ENCODE data around the gene SMURF2.

SMURF2 gene

GRCh38 chr17:64583038-64583437, 79.1 kb downstream of the SMURF2 start:
- TF ChIP-seq GATA3 (IDR thresholded peaks at IDR 0.05; ENCODE audit: low read depth, low read length) (no peak), GATA2 (IDR thresholded peaks at IDR 0.05; ENCODE audit: low read depth, low read length) (no peak)

GRCh38 chr17:64580384-64581315, 81.5 kb downstream of the SMURF2 start:
- TF ChIP-seq GATA2 (IDR thresholded peaks at IDR 0.05; ENCODE audit: low read depth, low read length): no peak
- TF ChIP-seq GATA3 (IDR thresholded peaks at IDR 0.05; ENCODE audit: low read depth, low read length): no peak

- TF ChIP-seq GATA2 (IDR thresholded peaks at IDR 0.05; ENCODE audit: low read depth, low read length): no peak
Measured at GRCh38 chr17:64579917-64580316, 82.2 kb downstream of the SMURF2 start.

GRCh38 chr17:64575431-64575830, 86.7 kb downstream of the SMURF2 start:
- TF ChIP-seq GATA3 (IDR thresholded peaks at IDR 0.05; ENCODE audit: low read depth, low read length) (no peak), GATA2 (IDR thresholded peaks at IDR 0.05; ENCODE audit: low read depth, low read length) (no peak)

- TF ChIP-seq GATA2 (IDR thresholded peaks at IDR 0.05; ENCODE audit: low read depth, low read length): no peak
- TF ChIP-seq GATA3 (IDR thresholded peaks at IDR 0.05; ENCODE audit: low read depth, low read length): no peak
Measured at GRCh38 chr17:64574646-64575045, 87.5 kb downstream of the SMURF2 start.

- TF ChIP-seq GATA3 (IDR thresholded peaks at IDR 0.05; ENCODE audit: low read depth, low read length) (no peak), GATA2 (IDR thresholded peaks at IDR 0.05; ENCODE audit: low read depth, low read length) (no peak)
Measured at GRCh38 chr17:64573214-64573613, 88.9 kb downstream of the SMURF2 start.

GRCh38 chr17:64572682-64573154, 89.4 kb downstream of the SMURF2 start:
- TF ChIP-seq GATA3 (IDR thresholded peaks at IDR 0.05; ENCODE audit: low read depth, low read length) (no peak), GATA2 (IDR thresholded peaks at IDR 0.05; ENCODE audit: low read depth, low read length) (no peak)

GRCh38 chr17:64571746-64572145, 90.4 kb downstream of the SMURF2 start:
- TF ChIP-seq GATA2 (IDR thresholded peaks at IDR 0.05; ENCODE audit: low read depth, low read length) (no peak), GATA3 (IDR thresholded peaks at IDR 0.05; ENCODE audit: low read depth, low read length) (no peak)

- TF ChIP-seq GATA3 (IDR thresholded peaks at IDR 0.05; ENCODE audit: low read depth, low read length) (no peak), GATA2 (IDR thresholded peaks at IDR 0.05; ENCODE audit: low read depth, low read length) (no peak)
Measured at GRCh38 chr17:64565563-64565962, 96.5 kb downstream of the SMURF2 start.

- TF ChIP-seq GATA3 (IDR thresholded peaks at IDR 0.05; ENCODE audit: low read depth, low read length): no peak
- no peak for TF ChIP-seq GATA2 (IDR thresholded peaks at IDR 0.05; ENCODE audit: low read depth, low read length)
Measured at GRCh38 chr17:64564098-64564497, 98.0 kb downstream of the SMURF2 start.

- TF ChIP-seq GATA3 (IDR thresholded peaks at IDR 0.05; ENCODE audit: low read depth, low read length) (no peak), GATA2 (IDR thresholded peaks at IDR 0.05; ENCODE audit: low read depth, low read length) (no peak)
Measured at GRCh38 chr17:64555281-64555680, 106.8 kb downstream of the SMURF2 start.

- TF ChIP-seq GATA2 (IDR thresholded peaks at IDR 0.05; ENCODE audit: low read depth, low read length): no peak
- no peak for TF ChIP-seq GATA3 (IDR thresholded peaks at IDR 0.05; ENCODE audit: low read depth, low read length)
Measured at GRCh38 chr17:64554028-64554637, 108.0 kb downstream of the SMURF2 start.

- TF ChIP-seq GATA2 (IDR thresholded peaks at IDR 0.05; ENCODE audit: low read depth, low read length) (no peak), GATA3 (IDR thresholded peaks at IDR 0.05; ENCODE audit: low read depth, low read length) (no peak)
Measured at GRCh38 chr17:64551461-64551860, 110.6 kb downstream of the SMURF2 start.

GRCh38 chr17:64547319-64547718, 114.8 kb downstream of the SMURF2 start:
- TF ChIP-seq GATA3 (IDR thresholded peaks at IDR 0.05; ENCODE audit: low read depth, low read length): no peak
- TF ChIP-seq GATA2 (IDR thresholded peaks at IDR 0.05; ENCODE audit: low read depth, low read length): no peak

GRCh38 chr17:64546716-64547115, 115.4 kb downstream of the SMURF2 start:
- no peak for TF ChIP-seq GATA3 (IDR thresholded peaks at IDR 0.05; ENCODE audit: low read depth, low read length)
- no peak for TF ChIP-seq GATA2 (IDR thresholded peaks at IDR 0.05; ENCODE audit: low read depth, low read length)
